A673 (cell line): Measurements from ENCODE around the gene CDK8.

Source experiments
- EZH2 ChIP-seq: fragments of 200-600 bp; sonication (generic); IDR thresholded peaks from 2 replicates; pipeline ENCODE4 v1.6.1; 2017; ENCODE audit warnings: borderline replicate concordance, low read depth, mild to moderate bottlenecking, mixed read lengths, antibody characterized with exemption, low read length; ENCODE audit not compliant: poor library complexity, severe bottlenecking
- TF ChIP-seq, protein P1 (sequence below): fragments of 300-800, 200-600 bp; sonication (generic); conservative IDR thresholded peaks from 2 replicates; pipeline ENCODE4 v1.5.1; 2017; ENCODE audit warnings: low read depth, mild to moderate bottlenecking, antibody characterized with exemption, low read length, moderate library complexity, mixed read lengths

DNA sequence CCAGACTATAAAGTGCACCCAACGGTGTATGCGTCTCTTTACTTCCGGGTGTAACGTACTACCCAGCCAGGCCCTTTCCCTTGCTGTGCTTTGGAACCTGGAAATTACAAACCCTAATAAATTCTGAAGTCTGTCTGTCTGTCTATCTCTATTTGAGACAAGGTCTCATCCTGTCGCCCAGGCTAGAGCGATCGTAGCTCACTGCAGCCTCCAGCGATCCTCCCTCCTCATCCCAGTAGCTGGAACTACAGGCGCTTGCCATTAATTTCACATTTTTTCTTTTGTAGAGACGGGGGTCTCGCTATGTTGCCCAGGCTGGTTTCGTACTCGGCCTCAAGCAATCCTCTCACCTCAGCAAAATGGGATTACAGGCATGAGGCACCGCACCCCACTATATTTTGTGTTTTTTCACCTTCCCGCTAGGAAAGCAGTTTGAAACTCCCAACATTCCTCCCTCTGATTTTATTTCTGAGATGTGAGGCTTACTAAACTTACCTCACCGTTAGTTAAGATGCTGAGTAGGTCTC lies 31.3 kb upstream of the CDK8 start:
- TF ChIP-seq, protein P1, sequence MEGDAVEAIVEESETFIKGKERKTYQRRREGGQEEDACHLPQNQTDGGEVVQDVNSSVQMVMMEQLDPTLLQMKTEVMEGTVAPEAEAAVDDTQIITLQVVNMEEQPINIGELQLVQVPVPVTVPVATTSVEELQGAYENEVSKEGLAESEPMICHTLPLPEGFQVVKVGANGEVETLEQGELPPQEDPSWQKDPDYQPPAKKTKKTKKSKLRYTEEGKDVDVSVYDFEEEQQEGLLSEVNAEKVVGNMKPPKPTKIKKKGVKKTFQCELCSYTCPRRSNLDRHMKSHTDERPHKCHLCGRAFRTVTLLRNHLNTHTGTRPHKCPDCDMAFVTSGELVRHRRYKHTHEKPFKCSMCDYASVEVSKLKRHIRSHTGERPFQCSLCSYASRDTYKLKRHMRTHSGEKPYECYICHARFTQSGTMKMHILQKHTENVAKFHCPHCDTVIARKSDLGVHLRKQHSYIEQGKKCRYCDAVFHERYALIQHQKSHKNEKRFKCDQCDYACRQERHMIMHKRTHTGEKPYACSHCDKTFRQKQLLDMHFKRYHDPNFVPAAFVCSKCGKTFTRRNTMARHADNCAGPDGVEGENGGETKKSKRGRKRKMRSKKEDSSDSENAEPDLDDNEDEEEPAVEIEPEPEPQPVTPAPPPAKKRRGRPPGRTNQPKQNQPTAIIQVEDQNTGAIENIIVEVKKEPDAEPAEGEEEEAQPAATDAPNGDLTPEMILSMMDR, result no peak
- TF ChIP-seq EZH2, result no peak
